Panc1 (cell line): Measurements from ENCODE around the gene DGKD. TPM values are rescaled to one million over a fixed set of nuclear protein-coding genes. Genes with fewer than 3 reads are reported as not detected.

Experiments used
- ATAC-seq: fragments of 200-7000 bp; cut with Tn5 transposase; 2 replicates; pipeline ENCODE4 v1.9.1; 2020; ENCODE audit warnings: mild to moderate bottlenecking, moderate library complexity
- BruUV-seq: library from RNA; stranded (reverse); fragments of 400-500 nt; replicated peaks from 2 replicates; lab custom pipeline; 2021; lab: Mats Ljungman, UMichigan
- CTCF ChIA-PET: fragments of 300-600 bp; sonication (Branson Sonifier 250); formaldehyde crosslinking; loops from one replicate; lab custom pipeline; 2022; ENCODE audit warnings: antibody characterized with exemption; lab: Charles Lee
- POLR2A ChIA-PET: fragments of 300-600 bp; sonication (Branson Sonifier 250); formaldehyde crosslinking; loops from one replicate; lab custom pipeline; 2022; ENCODE audit warnings: antibody characterized with exemption; lab: Charles Lee
- DNase-seq: peaks from one replicate; pipeline ENCODE4 v3.0.0-alpha.2; 2010; ENCODE audit warnings: low read depth, low spot score
- H3K27ac ChIP-seq: 2 replicates; pipeline ENCODE4 v1.5.1; 2011; ENCODE audit warnings: mild to moderate bottlenecking, low read length, inconsistent platforms
- H3K27me3 ChIP-seq: fragments of 200-500 bp; sonication (Bioruptor generic); 2 replicates; pipeline ENCODE4 v1.6.0; 2014; ENCODE audit warnings: low read length, inconsistent platforms; ENCODE audit not compliant: control insufficient read depth, insufficient read depth
- H3K36me3 ChIP-seq: fragments of 200-500 bp; sonication (Bioruptor generic); 2 replicates; pipeline ENCODE4 v1.5.1; 2014; ENCODE audit warnings: inconsistent platforms, mild to moderate bottlenecking, low read length, moderate library complexity; ENCODE audit not compliant: control insufficient read depth, insufficient read depth
- H3K4me1 ChIP-seq: 2 replicates; pipeline ENCODE4 v1.5.1; 2011; ENCODE audit warnings: inconsistent platforms, mild to moderate bottlenecking, low read length, moderate library complexity; ENCODE audit not compliant: control insufficient read depth, insufficient read depth
- H3K4me3 ChIP-seq, 2 experiments: 2 replicates each; pipeline ENCODE4 v1.5.1; 2011 to 2012; ENCODE audit warnings: low read depth in 2 of 2, low read length in 2 of 2, mild to moderate bottlenecking in 2 of 2, inconsistent platforms in 1 of 2, moderate library complexity in 1 of 2
- H3K9me3 ChIP-seq: fragments of 200-500 bp; sonication (Bioruptor generic); 2 replicates; pipeline ENCODE4 v1.5.1; 2014; ENCODE audit warnings: low read depth, mild to moderate bottlenecking, inconsistent platforms, low read length, moderate library complexity; ENCODE audit not compliant: control insufficient read depth, insufficient read depth
- POLR2AphosphoS5 ChIP-seq: IDR thresholded peaks from 2 replicates; pipeline ENCODE4 v1.6.1; 2012; ENCODE audit warnings: mild to moderate bottlenecking, low read depth, low read length, moderate library complexity
- REST ChIP-seq, 2 experiments: IDR thresholded peaks; 2 replicates each; pipeline ENCODE4 v1.6.1; 2011 to 2012; ENCODE audit warnings: low read depth in 2 of 2, control low read depth in 1 of 2, low read length in 1 of 2, mild to moderate bottlenecking in 1 of 2, moderate library complexity in 1 of 2; ENCODE audit not compliant: insufficient read depth in 1 of 2
- SIN3A ChIP-seq: IDR thresholded peaks from 2 replicates; pipeline ENCODE4 v1.6.1; 2012; ENCODE audit warnings: low read depth, mild to moderate bottlenecking, low read length, moderate library complexity, borderline replicate concordance; ENCODE audit not compliant: insufficient read depth
- TCF7L2 ChIP-seq: IDR thresholded peaks from 2 replicates; pipeline ENCODE4 v1.6.1; 2011; ENCODE audit warnings: mild to moderate bottlenecking, low read depth, low read length, inconsistent platforms
- in situ Hi-C: cut with HindIII; loops from 2 replicates; pipeline ENCODE4 v1.10.0; 2016; ENCODE audit warnings: low sequenced_read_pairs, low pct_unique_long_range_greater_than_20kb
- intact Hi-C: fragments of 100-400 bp; cut with micrococcal nuclease; formaldehyde crosslinking; loops from one replicate; pipeline ENCODE4 v1.10.0; 2022; ENCODE audit not compliant: unreplicated experiment
- total RNA-seq: library from RNA; stranded (reverse); gene quantifications from one replicate; pipeline ENCODE4 v1.2.1, GENCODE V29; 2021; ENCODE audit not compliant: unreplicated experiment
- TF ChIP-seq, protein P1 (sequence below): fragments of 450-650 bp; IDR thresholded peaks from 2 replicates; pipeline ENCODE4 v1.5.1; 2017; ENCODE audit warnings: mild to moderate bottlenecking

DGKD gene
- total RNA-seq, 1 experiment from 2014 or later: 89.0 TPM

DNA sequence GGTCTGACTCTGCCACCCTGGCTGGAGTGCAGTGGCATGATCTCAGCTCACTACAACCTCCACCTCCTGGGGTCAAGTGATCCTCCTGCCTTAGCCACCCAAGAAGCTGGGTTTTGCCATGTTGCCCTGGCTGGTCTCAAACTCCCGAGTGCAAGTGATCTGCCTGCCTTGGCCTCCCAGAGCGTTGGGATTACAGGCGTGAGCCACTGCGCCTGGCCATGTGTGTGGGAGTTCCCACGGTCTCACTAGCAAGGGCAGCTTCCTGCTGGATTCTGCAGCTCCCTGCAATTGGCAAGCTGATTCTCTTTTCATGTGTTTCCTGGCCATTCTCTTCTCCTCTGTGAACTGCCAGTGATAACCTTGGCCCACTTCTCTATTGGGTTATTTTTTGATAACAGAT, 128.3 kb downstream of the DGKD start:
- in situ Hi-C loops (no loop called here), intact Hi-C loops (no loop called here)
- DNase-seq (no peak), ATAC-seq (no peak)
- Histone ChIP-seq H3K36me3 (peaks cover 2% of the 10 kb centered on the region), H3K4me3 (no peak overlapping the region), H3K4me1 (peaks cover 15% of the 10 kb centered on the region), H3K27me3 (no peaks in the 10 kb centered on the region), H3K9me3 (no peaks in the 10 kb centered on the region), H3K27ac (no peak overlapping the region; the same call in 1 of the 2 replicates)
- TF ChIP-seq REST (IDR thresholded peaks at IDR 0.05; ENCODE audit: insufficient read depth in 1 of 2, low read depth in 2 of 2, low read length in 1 of 2) (no peak), SIN3A (no peak), POLR2AphosphoS5 (no peak), TCF7L2 (no peak)
- TF ChIP-seq, protein P1, sequence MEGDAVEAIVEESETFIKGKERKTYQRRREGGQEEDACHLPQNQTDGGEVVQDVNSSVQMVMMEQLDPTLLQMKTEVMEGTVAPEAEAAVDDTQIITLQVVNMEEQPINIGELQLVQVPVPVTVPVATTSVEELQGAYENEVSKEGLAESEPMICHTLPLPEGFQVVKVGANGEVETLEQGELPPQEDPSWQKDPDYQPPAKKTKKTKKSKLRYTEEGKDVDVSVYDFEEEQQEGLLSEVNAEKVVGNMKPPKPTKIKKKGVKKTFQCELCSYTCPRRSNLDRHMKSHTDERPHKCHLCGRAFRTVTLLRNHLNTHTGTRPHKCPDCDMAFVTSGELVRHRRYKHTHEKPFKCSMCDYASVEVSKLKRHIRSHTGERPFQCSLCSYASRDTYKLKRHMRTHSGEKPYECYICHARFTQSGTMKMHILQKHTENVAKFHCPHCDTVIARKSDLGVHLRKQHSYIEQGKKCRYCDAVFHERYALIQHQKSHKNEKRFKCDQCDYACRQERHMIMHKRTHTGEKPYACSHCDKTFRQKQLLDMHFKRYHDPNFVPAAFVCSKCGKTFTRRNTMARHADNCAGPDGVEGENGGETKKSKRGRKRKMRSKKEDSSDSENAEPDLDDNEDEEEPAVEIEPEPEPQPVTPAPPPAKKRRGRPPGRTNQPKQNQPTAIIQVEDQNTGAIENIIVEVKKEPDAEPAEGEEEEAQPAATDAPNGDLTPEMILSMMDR: no peak
- BruUV-seq: no TSS peak
- ChIA-PET POLR2A (no interaction called here), CTCF (interaction anchor here (0.7 kb wide), 1 partner anchor 209 kb away, joined by 8 read pairs; no protein-coding TSS in a partner anchor)

- H3K27ac ChIP-seq: peak overlapping the region; percentile 79
- no peaks in the 10 kb centered on the region for H3K9me3 ChIP-seq
- TF ChIP-seq, protein P1: no peak
- TF ChIP-seq TCF7L2 (no peak), REST (IDR thresholded peaks at IDR 0.05; ENCODE audit: insufficient read depth in 1 of 2, low read depth in 2 of 2, low read length in 1 of 2) (no peak), POLR2AphosphoS5 (no peak), SIN3A (no peak)
- in situ Hi-C loops (no loop called here), intact Hi-C loops (loop anchor here (5.0 kb wide), 1 partner anchor 222 kb away; no protein-coding TSS in a partner anchor)
- H3K36me3 ChIP-seq: no peaks in the 10 kb centered on the region; the same call in 1 of the 2 replicates
- BruUV-seq: no TSS peak
- DNase-seq (no peak), ATAC-seq (no peak)
- ChIA-PET CTCF (no interaction called here), POLR2A (no interaction called here)
- H3K27me3 ChIP-seq: no peaks in the 10 kb centered on the region
- peaks cover 21% of the 10 kb centered on the region for H3K4me1 ChIP-seq
- H3K4me3 ChIP-seq: no peak overlapping the region
Observed at GRCh38 chr2:233485726-233486125, 131.4 kb downstream of the DGKD start.
